ENCODE results near the gene ZNF440. TPM values are rescaled to one million over a fixed set of nuclear protein-coding genes. Genes with fewer than 3 reads are reported as not detected.

ZNF440 gene
- polyA plus RNA-seq, 1 experiment = 6.3 TPM

DNA sequence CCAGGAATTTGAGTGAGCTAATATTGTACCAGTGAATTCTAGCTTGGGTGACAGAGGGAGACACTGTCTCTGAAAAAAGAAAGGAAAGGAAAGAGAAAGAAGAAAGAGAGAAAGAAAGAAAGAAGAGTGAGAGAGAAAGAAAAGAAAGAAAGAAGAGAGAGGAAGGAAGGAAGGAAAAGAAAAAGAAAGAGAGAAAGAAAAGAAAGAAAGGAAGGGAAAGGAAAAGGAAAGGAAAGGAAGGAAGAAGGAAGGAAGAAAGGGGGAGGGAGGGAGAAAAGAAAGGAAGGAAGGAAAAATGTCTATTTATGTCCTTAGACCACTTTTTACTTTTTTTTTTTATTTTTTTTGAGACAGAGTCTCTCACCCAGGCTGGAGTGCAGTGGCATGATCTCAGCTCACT lies 21.1 kb upstream of the ZNF440 start:
- DNase-seq (ENCODE audit: low read depth, low spot score) = no peak
- POLR2A ChIA-PET = no interaction called here
- no peaks in the 10 kb centered on the region for H3K27me3 ChIP-seq (ENCODE audit: control insufficient read depth, insufficient read depth, low read length)
- peaks cover 11% of the 10 kb centered on the region for H3K9me3 ChIP-seq (ENCODE audit: control insufficient read depth, insufficient read depth, low read length)
- TF ChIP-seq, protein P1, sequence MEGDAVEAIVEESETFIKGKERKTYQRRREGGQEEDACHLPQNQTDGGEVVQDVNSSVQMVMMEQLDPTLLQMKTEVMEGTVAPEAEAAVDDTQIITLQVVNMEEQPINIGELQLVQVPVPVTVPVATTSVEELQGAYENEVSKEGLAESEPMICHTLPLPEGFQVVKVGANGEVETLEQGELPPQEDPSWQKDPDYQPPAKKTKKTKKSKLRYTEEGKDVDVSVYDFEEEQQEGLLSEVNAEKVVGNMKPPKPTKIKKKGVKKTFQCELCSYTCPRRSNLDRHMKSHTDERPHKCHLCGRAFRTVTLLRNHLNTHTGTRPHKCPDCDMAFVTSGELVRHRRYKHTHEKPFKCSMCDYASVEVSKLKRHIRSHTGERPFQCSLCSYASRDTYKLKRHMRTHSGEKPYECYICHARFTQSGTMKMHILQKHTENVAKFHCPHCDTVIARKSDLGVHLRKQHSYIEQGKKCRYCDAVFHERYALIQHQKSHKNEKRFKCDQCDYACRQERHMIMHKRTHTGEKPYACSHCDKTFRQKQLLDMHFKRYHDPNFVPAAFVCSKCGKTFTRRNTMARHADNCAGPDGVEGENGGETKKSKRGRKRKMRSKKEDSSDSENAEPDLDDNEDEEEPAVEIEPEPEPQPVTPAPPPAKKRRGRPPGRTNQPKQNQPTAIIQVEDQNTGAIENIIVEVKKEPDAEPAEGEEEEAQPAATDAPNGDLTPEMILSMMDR (IDR thresholded peaks at IDR 0.05; ENCODE audit: low read depth, low read length) = no peak
- CTCF ChIA-PET = no interaction called here
- H3K4me3 ChIP-seq (ENCODE audit: low read depth, low read length) = no peak overlapping the region
- H3K27ac ChIP-seq (ENCODE audit: low read depth, low read length) = no peak overlapping the region

DNA sequence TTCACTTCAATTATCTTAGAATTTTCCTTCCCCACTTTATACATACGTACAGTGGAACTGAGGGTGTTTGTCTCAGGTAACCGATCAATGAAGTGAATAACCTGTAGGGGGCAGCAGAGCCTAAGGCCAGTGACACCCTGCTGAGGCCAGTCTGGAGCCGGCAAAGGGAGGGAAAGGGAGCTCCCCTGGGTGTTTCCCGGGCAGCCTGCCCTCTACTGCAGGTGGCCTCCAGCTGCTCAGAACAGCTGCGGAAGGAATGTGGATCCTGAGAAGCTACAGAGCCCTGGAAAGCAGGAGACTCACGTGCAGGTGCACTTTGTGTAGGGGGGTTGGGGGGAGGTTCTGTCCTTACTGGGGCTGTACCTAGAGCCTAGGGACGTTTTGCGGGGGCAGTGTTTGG lies 16.6 kb upstream of the ZNF440 start:
- peak; percentile 77 for DNase-seq (ENCODE audit: low read depth, low spot score)
- Histone ChIP-seq H3K9me3 (ENCODE audit: control insufficient read depth, insufficient read depth, low read length) (peaks cover 11% of the 10 kb centered on the region), H3K27ac (ENCODE audit: low read depth, low read length) (no peak overlapping the region), H3K4me3 (ENCODE audit: low read depth, low read length) (no peak overlapping the region), H3K27me3 (ENCODE audit: control insufficient read depth, insufficient read depth, low read length) (no peaks in the 10 kb centered on the region)
- POLR2A ChIA-PET = interaction anchor here (0.6 to 1.3 kb wide), 4 partner anchors 15 to 343 kb away, joined by 3 to 5 read pairs (median 3); partner anchors contain the start of genes ZNF20 and ZNF440
- TF ChIP-seq, protein P1 (IDR thresholded peaks at IDR 0.05; ENCODE audit: low read depth, low read length) = peak; percentile 87
- CTCF ChIA-PET = interaction anchor here (0.6 to 3.4 kb wide), 52 partner anchors 8 to 568 kb away, joined by 3 to 64 read pairs (median 4); partner anchors contain the start of genes ZNF20, ZNF440 and ZNF442

DNA sequence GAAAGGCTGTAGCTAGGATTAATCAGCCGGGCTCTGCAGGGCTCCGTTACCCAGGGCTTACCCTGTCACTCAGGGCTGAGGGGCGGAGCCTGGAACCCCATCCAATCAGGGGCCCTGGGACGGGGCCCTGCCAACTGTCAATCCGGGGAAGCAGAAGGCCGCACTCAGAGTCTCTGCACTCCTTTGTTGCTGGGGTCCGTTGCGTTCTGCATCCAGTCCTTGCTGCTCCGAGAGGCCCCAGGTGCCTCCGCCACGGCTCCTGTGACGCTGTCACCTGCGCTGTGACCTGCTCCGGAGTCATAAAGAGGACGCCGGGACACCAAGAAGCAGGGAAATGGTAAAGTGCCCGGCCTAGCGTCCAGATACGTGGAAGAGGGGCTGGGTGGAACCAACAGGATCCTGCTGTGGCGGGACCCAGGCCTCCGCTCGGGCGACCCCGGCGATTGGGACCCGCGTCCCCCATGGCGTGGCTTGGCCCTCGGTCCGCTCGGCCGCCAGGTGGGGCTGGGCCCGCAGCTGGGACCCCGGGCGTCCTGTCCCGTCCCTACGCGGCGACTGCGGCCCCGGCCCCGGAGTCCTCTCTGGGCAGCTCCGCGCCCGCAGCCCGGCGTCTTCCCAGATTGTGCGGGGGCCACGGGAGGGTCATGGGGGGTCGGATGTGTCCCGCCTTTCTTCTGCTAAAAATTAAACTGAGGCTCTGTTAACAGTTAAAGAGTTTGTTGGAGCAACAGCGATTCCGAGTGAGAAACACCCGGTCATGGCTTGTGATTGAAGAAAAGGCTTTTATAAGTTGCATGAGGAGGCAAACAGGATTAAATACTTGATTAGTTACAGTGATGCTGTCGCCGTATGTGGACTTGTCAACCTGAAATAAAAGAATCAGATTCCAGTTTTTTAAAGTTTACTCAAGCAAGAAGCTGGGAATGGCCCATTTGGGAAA lies 15.4 kb upstream of the ZNF440 start, which contains the start of gene ZNF491:
ZNF491 (plus strand) TSS at position 133 of the 940 bp plus-strand sequence. CDS start 7,431 bp downstream, outside the sequence.
- H3K9me3 ChIP-seq (ENCODE audit: control insufficient read depth, insufficient read depth, low read length) = peaks cover 11% of the 10 kb centered on the region
- peak within 1 kb of the TSS; percentile 52 for H3K27ac ChIP-seq (ENCODE audit: low read depth, low read length)
- TF ChIP-seq, protein P1 (IDR thresholded peaks at IDR 0.05; ENCODE audit: low read depth, low read length) = no peak
- peak within 1 kb of the TSS; percentile 85 for H3K4me3 ChIP-seq (ENCODE audit: low read depth, low read length)
- no peaks in the 10 kb centered on the region for H3K27me3 ChIP-seq (ENCODE audit: control insufficient read depth, insufficient read depth, low read length)
- CTCF ChIA-PET = interaction anchor here (0.6 to 3.4 kb wide), 26 partner anchors 9 to 567 kb away, joined by 3 to 64 read pairs (median 6); partner anchors contain the start of genes ZNF440 and ZNF442
- DNase-seq (ENCODE audit: low read depth, low spot score) = peak; percentile 61
- POLR2A ChIA-PET = interaction anchor here (0.6 to 1.3 kb wide), 2 partner anchors 13 to 15 kb away, joined by 3 to 5 read pairs; partner anchors contain the start of gene ZNF440

DNA sequence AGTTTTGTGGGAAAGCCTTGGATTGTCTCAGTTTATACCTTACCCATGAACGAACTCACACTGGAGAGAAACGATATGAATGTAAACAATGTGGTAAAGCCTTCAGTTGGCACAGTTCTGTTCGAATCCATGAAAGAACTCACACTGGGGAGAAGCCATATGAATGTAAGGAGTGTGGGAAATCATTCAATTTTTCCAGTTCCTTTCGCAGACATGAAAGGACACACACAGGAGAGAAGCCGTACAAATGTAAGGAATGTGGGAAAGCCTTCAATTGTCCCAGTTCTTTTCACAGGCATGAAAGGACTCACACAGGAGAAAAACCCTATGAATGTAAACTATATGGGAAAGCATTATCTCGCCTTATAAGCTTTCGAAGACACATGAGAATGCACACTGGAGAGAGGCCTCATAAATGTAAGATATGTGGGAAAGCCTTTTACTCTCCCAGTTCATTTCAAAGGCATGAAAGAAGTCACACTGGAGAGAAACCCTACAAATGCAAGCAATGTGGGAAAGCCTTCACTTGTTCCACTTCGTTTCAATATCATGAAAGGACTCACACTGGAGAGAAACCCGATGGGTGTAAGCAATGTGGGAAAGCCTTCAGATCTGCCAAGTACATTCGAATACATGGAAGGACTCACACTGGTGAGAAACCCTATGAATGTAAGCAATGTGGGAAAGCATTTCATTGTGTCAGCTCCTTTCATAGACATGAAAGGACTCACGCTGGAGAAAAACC lies 7.5 kb upstream of the ZNF440 start:
- TF ChIP-seq, protein P1 (IDR thresholded peaks at IDR 0.05; ENCODE audit: low read depth, low read length) = no peak
- ChIA-PET POLR2A (no interaction called here), CTCF (interaction anchor here (1.4 to 8.4 kb wide), 2 partner anchors 9 to 107 kb away, joined by 3 to 64 read pairs; partner anchors contain the start of gene ZNF491)
- Histone ChIP-seq H3K27me3 (ENCODE audit: control insufficient read depth, insufficient read depth, low read length) (no peaks in the 10 kb centered on the region), H3K4me3 (ENCODE audit: low read depth, low read length) (no peak overlapping the region), H3K27ac (ENCODE audit: low read depth, low read length) (no peak overlapping the region), H3K9me3 (ENCODE audit: control insufficient read depth, insufficient read depth, low read length) (peaks cover 43% of the 10 kb centered on the region)
- no peak for DNase-seq (ENCODE audit: low read depth, low spot score)
